K562 (cell line): Measurements from ENCODE around the gene COMTD1. TPM values are rescaled to one million over a fixed set of nuclear protein-coding genes. Genes with fewer than 3 reads are reported as not detected.

ENCODE experiments used
- ATF7 ChIP-seq: fragments of 450-650 bp; IDR thresholded peaks from 2 replicates; pipeline ENCODE4 v1.7.1; 2014; ENCODE audit warnings: mild to moderate bottlenecking, moderate library complexity
- CREB1 ChIP-seq, 2 experiments: sonication (generic) in 1 of 2; formaldehyde crosslinking in 1 of 2; IDR thresholded peaks; 2 replicates each; pipeline versions ENCODE4 v1.6.1 to v1.8.0; 2012 to 2022; ENCODE audit warnings: inconsistent platforms in 1 of 2, mild to moderate bottlenecking in 1 of 2, missing genetic modification reagents in 1 of 2, moderate library complexity in 1 of 2
- ERF ChIP-seq: fragments of 450-650 bp; formaldehyde crosslinking; IDR thresholded peaks from 2 replicates; pipeline ENCODE4 v1.4.0; 2020; ENCODE audit warnings: mild to moderate bottlenecking, mixed read lengths
- KDM1A ChIP-seq, 2 experiments: fragments of 450-650 bp; IDR thresholded peaks; 2 replicates each; pipeline ENCODE4 v1.6.1; 2016; ENCODE audit warnings: mild to moderate bottlenecking in 2 of 2
- KDM2B ChIP-seq: fragments of 250-450 bp; sonication (Bioruptor Pico); IDR thresholded peaks from 2 replicates; pipeline ENCODE4 v1.8.0; 2021; ENCODE audit warnings: mild to moderate bottlenecking, moderate library complexity
- MCM7 ChIP-seq, 2 experiments: fragments of 450-650 bp; IDR thresholded peaks; 2 replicates each; pipeline ENCODE4 v1.6.1; 2016 to 2018
- POLR2AphosphoS5 ChIP-seq: IDR thresholded peaks from 2 replicates; pipeline ENCODE4 v1.6.1; 2011; ENCODE audit warnings: mild to moderate bottlenecking, low read depth, low read length, moderate library complexity; ENCODE audit not compliant: control insufficient read depth, insufficient read depth
- RBBP5 ChIP-seq: fragments of 200-600 bp; sonication (generic); IDR thresholded peaks from 2 replicates; pipeline ENCODE4 v1.6.1; 2012; ENCODE audit warnings: borderline replicate concordance, mild to moderate bottlenecking, low read length, control low read depth, inconsistent platforms; ENCODE audit not compliant: insufficient read depth, poor library complexity, severe bottlenecking
- SPI1 ChIP-seq: IDR thresholded peaks from 2 replicates; pipeline ENCODE4 v1.6.1; 2011; ENCODE audit warnings: low read depth, low read length, control low read depth, borderline replicate concordance
- TBL1XR1 ChIP-seq, 2 experiments: IDR thresholded peaks; 2 replicates each; pipeline ENCODE4 v1.6.1; 2012; ENCODE audit warnings: improper control_type of control experiment in 2 of 2, low read length in 2 of 2, mild to moderate bottlenecking in 1 of 2
- TEAD4 ChIP-seq, 2 experiments: sonication (generic) in 1 of 2; formaldehyde crosslinking in 1 of 2; IDR thresholded peaks; 2 replicates each; pipeline versions ENCODE4 v1.6.1 to v1.8.0; 2012 to 2022; ENCODE audit warnings: borderline replicate concordance in 1 of 2, inconsistent platforms in 1 of 2, low read length in 1 of 2, mild to moderate bottlenecking in 1 of 2, missing genetic modification reagents in 1 of 2
- polyA plus RNA-seq, 8 experiments: library from polyadenylated mRNA; depleted of rRNA in 4 of 8; stranded (reverse) in 5 of 8; unstranded in 3 of 8; fragments of >200 nt; fragmentation: Nextera tagmentation in 2 of 8; fragmentation: Illumina TruSeq in 1 of 8; extraction: Ambion mirVana in 2 of 8; extraction: Trizol in 1 of 8; gene quantifications; 2 replicates each; pipeline versions ENCODE4 v1.2.1 to v1.2.3, GENCODE V29; 2011 to 2014; ENCODE audit warnings: inconsistent platforms in 1 of 8, missing spikeins in 1 of 8
- total RNA-seq, 7 experiments: library from RNA; depleted of rRNA in 6 of 7; stranded (reverse); fragments of >200 nt in 6 of 7; fragmentation: Illumina TruSeq in 2 of 7; extraction: Trizol in 2 of 7; gene quantifications; 2 replicates each; pipeline versions ENCODE4 v1.2.1 to v1.2.3, GENCODE V29; 2011 to 2021; ENCODE audit warnings: low replicate concordance in 1 of 7
- TF ChIP-seq, protein P1 (sequence below): fragments of 250-450 bp; sonication (Bioruptor Pico); IDR thresholded peaks from 2 replicates; pipeline ENCODE4 v1.8.0; 2021; ENCODE audit warnings: mild to moderate bottlenecking, moderate library complexity
- TF ChIP-seq, protein P2 (sequence below): fragments of 250-450 bp; sonication (Bioruptor Pico); IDR thresholded peaks from 2 replicates; pipeline ENCODE4 v1.4.0; 2020; ENCODE audit warnings: mild to moderate bottlenecking, moderate library complexity
- TF ChIP-seq, protein P3 (sequence below): fragments of 450-650 bp; IDR thresholded peaks from 2 replicates; pipeline ENCODE4 v1.6.1; 2016

Gene COMTD1
- total and polyA plus RNA-seq, 9 of the 15 experiments (the other 6 are each of a cell fraction or from before 2014, with no cell fraction given) = 0.41 to 112 (median 13.7) TPM

DNA sequence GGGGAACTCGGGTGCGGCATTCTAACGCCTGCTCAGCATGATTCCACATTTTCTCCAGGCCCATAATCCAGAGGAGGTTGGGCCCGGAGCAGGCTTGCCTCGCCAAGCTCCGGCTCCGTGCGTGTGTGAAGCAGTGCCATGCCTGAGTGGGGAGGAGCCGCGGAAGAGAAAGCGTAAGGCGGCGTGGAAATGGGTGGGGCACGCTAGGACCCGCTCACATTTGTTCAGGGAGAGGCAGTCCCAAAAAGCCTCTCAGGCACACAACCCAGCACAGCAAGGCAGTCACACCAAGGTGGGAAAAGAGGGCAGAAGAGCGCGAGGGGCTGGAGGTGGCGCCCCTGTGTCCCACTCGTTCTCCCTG is 25.9 kb downstream of the COMTD1 start (continued):
- TF ChIP-seq, protein P1, sequence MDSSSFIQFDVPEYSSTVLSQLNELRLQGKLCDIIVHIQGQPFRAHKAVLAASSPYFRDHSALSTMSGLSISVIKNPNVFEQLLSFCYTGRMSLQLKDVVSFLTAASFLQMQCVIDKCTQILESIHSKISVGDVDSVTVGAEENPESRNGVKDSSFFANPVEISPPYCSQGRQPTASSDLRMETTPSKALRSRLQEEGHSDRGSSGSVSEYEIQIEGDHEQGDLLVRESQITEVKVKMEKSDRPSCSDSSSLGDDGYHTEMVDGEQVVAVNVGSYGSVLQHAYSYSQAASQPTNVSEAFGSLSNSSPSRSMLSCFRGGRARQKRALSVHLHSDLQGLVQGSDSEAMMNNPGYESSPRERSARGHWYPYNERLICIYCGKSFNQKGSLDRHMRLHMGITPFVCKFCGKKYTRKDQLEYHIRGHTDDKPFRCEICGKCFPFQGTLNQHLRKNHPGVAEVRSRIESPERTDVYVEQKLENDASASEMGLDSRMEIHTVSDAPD (CRISPR knock-in tag) = no peak
- no peak for TF ChIP-seq CREB1 (IDR thresholded peaks at IDR 0.05)
- TF ChIP-seq CREB1 (CRISPR knock-in tag; IDR thresholded peaks at IDR 0.05) = no peak
- no peak for TF ChIP-seq TBL1XR1 (IDR thresholded peaks at IDR 0.05; ENCODE audit: low read length in 2 of 2)
- TF ChIP-seq POLR2AphosphoS5 = no peak; the same call in 1 of the 2 replicates
- no peak for TF ChIP-seq ERF
- TF ChIP-seq, protein P2, sequence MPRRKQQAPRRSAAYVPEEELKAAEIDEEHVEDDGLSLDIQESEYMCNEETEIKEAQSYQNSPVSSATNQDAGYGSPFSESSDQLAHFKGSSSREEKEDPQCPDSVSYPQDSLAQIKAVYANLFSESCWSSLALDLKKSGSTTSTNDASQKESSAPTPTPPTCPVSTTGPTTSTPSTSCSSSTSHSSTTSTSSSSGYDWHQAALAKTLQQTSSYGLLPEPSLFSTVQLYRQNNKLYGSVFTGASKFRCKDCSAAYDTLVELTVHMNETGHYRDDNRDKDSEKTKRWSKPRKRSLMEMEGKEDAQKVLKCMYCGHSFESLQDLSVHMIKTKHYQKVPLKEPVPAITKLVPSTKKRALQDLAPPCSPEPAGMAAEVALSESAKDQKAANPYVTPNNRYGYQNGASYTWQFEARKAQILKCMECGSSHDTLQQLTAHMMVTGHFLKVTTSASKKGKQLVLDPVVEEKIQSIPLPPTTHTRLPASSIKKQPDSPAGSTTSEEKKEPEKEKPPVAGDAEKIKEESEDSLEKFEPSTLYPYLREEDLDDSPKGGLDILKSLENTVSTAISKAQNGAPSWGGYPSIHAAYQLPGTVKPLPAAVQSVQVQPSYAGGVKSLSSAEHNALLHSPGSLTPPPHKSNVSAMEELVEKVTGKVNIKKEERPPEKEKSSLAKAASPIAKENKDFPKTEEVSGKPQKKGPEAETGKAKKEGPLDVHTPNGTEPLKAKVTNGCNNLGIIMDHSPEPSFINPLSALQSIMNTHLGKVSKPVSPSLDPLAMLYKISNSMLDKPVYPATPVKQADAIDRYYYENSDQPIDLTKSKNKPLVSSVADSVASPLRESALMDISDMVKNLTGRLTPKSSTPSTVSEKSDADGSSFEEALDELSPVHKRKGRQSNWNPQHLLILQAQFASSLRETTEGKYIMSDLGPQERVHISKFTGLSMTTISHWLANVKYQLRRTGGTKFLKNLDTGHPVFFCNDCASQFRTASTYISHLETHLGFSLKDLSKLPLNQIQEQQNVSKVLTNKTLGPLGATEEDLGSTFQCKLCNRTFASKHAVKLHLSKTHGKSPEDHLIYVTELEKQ (CRISPR knock-in tag) = no peak
- no peak for TF ChIP-seq SPI1
- no peak for TF ChIP-seq KDM2B (CRISPR knock-in tag)
- no peak for TF ChIP-seq TEAD4 (IDR thresholded peaks at IDR 0.05; ENCODE audit: low read length)
- TF ChIP-seq TEAD4 (CRISPR knock-in tag; IDR thresholded peaks at IDR 0.05; ENCODE audit: borderline replicate concordance) = no peak
- no peak for TF ChIP-seq RBBP5
- TF ChIP-seq, protein P3, sequence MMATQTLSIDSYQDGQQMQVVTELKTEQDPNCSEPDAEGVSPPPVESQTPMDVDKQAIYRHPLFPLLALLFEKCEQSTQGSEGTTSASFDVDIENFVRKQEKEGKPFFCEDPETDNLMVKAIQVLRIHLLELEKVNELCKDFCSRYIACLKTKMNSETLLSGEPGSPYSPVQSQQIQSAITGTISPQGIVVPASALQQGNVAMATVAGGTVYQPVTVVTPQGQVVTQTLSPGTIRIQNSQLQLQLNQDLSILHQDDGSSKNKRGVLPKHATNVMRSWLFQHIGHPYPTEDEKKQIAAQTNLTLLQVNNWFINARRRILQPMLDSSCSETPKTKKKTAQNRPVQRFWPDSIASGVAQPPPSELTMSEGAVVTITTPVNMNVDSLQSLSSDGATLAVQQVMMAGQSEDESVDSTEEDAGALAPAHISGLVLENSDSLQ = no peak
- TF ChIP-seq MCM7 (IDR thresholded peaks at IDR 0.05) = no peak
- no peak for TF ChIP-seq ATF7
- no peak for TF ChIP-seq KDM1A (IDR thresholded peaks at IDR 0.05)
